ENCODE results near the gene CMIP.

- TF ChIP-seq, protein P1, sequence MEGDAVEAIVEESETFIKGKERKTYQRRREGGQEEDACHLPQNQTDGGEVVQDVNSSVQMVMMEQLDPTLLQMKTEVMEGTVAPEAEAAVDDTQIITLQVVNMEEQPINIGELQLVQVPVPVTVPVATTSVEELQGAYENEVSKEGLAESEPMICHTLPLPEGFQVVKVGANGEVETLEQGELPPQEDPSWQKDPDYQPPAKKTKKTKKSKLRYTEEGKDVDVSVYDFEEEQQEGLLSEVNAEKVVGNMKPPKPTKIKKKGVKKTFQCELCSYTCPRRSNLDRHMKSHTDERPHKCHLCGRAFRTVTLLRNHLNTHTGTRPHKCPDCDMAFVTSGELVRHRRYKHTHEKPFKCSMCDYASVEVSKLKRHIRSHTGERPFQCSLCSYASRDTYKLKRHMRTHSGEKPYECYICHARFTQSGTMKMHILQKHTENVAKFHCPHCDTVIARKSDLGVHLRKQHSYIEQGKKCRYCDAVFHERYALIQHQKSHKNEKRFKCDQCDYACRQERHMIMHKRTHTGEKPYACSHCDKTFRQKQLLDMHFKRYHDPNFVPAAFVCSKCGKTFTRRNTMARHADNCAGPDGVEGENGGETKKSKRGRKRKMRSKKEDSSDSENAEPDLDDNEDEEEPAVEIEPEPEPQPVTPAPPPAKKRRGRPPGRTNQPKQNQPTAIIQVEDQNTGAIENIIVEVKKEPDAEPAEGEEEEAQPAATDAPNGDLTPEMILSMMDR (conservative IDR thresholded peaks at IDR 0.05 in 1 of 2, IDR thresholded peaks at IDR 0.05 in 1 of 2; ENCODE audit: extremely low read depth in 1 of 2, insufficient read depth in 1 of 2, low read depth in 1 of 2, low read length in 2 of 2) = no peak
- no peak for TF ChIP-seq EZH2 (IDR thresholded peaks at IDR 0.05; ENCODE audit: borderline replicate concordance, low read length)
Observed at GRCh38 chr16:81695321-81696165, 250.9 kb downstream of the CMIP start.
